ENCODE data around the gene SETD2. TPM values are rescaled to one million over a fixed set of nuclear protein-coding genes. Genes with fewer than 3 reads are reported as not detected.

SETD2 gene
- total and polyA plus RNA-seq, 9 of the 15 experiments (the other 6 are each of a cell fraction or from before 2014, with no cell fraction given) = 8.2 to 44.0 (median 33.6) TPM

GRCh38 chr3:46987743-46988401, 176.0 kb downstream of the SETD2 start (continued):
- TF ChIP-seq ESRRB (CRISPR knock-in tag; IDR thresholded peaks at IDR 0.05; ENCODE audit: borderline replicate concordance) (no peak), RNF219 (CRISPR knock-in tag; IDR thresholded peaks at IDR 0.05) (no peak), CHD2 (IDR thresholded peaks at IDR 0.05; ENCODE audit: low read depth, low read length) (peak; percentile 66), ZNF24 (IDR thresholded peaks at IDR 0.05) (0 out of 2 replicates have a peak, but pooled peaks have one; percentile 63), OTX1 (CRISPR knock-in tag; IDR thresholded peaks at IDR 0.05) (no peak), SRSF3 (IDR thresholded peaks at IDR 0.05; ENCODE audit: insufficient read depth, low read length) (0 out of 2 replicates have a peak, but pooled peaks have one; percentile 68)
- TF ChIP-seq, protein P1, sequence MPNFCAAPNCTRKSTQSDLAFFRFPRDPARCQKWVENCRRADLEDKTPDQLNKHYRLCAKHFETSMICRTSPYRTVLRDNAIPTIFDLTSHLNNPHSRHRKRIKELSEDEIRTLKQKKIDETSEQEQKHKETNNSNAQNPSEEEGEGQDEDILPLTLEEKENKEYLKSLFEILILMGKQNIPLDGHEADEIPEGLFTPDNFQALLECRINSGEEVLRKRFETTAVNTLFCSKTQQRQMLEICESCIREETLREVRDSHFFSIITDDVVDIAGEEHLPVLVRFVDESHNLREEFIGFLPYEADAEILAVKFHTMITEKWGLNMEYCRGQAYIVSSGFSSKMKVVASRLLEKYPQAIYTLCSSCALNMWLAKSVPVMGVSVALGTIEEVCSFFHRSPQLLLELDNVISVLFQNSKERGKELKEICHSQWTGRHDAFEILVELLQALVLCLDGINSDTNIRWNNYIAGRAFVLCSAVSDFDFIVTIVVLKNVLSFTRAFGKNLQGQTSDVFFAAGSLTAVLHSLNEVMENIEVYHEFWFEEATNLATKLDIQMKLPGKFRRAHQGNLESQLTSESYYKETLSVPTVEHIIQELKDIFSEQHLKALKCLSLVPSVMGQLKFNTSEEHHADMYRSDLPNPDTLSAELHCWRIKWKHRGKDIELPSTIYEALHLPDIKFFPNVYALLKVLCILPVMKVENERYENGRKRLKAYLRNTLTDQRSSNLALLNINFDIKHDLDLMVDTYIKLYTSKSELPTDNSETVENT (CRISPR knock-in tag; IDR thresholded peaks at IDR 0.05) = no peak
- TF ChIP-seq, protein P2, sequence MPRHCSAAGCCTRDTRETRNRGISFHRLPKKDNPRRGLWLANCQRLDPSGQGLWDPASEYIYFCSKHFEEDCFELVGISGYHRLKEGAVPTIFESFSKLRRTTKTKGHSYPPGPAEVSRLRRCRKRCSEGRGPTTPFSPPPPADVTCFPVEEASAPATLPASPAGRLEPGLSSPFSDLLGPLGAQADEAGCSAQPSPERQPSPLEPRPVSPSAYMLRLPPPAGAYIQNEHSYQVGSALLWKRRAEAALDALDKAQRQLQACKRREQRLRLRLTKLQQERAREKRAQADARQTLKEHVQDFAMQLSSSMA (CRISPR knock-in tag; IDR thresholded peaks at IDR 0.05) = peak; percentile 67; the same call in 1 of the 2 replicates
- TF ChIP-seq, protein P3, sequence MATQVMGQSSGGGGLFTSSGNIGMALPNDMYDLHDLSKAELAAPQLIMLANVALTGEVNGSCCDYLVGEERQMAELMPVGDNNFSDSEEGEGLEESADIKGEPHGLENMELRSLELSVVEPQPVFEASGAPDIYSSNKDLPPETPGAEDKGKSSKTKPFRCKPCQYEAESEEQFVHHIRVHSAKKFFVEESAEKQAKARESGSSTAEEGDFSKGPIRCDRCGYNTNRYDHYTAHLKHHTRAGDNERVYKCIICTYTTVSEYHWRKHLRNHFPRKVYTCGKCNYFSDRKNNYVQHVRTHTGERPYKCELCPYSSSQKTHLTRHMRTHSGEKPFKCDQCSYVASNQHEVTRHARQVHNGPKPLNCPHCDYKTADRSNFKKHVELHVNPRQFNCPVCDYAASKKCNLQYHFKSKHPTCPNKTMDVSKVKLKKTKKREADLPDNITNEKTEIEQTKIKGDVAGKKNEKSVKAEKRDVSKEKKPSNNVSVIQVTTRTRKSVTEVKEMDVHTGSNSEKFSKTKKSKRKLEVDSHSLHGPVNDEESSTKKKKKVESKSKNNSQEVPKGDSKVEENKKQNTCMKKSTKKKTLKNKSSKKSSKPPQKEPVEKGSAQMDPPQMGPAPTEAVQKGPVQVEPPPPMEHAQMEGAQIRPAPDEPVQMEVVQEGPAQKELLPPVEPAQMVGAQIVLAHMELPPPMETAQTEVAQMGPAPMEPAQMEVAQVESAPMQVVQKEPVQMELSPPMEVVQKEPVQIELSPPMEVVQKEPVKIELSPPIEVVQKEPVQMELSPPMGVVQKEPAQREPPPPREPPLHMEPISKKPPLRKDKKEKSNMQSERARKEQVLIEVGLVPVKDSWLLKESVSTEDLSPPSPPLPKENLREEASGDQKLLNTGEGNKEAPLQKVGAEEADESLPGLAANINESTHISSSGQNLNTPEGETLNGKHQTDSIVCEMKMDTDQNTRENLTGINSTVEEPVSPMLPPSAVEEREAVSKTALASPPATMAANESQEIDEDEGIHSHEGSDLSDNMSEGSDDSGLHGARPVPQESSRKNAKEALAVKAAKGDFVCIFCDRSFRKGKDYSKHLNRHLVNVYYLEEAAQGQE (IDR thresholded peaks at IDR 0.05; ENCODE audit: borderline replicate concordance) = no peak; the same call in 1 of the 2 replicates
- TF ChIP-seq, protein P3 (CRISPR knock-in tag; IDR thresholded peaks at IDR 0.05; ENCODE audit: low read depth) = peak; percentile 55; the same call in 1 of the 2 replicates
